IPS-NIHi11 (cell line): ENCODE data around the gene CAMSAP2.

Source experiments
- DNase-seq: peaks from one replicate; pipeline ENCODE4 v3.0.0; 2012; ENCODE audit warnings: mixed read lengths, low spot score

CAMSAP2 gene

GRCh38 chr1:200738327-200738948 is at the start of gene CAMSAP2:
CAMSAP2 (plus strand) TSS chr1:200738893; CDS start chr1:200739828, 935 bp downstream.
- DNase-seq = peak; percentile 92

- DNase-seq = no peak
Observed at GRCh38 chr1:200692316-200692715, 46.4 kb upstream of the CAMSAP2 start.

- DNase-seq = no peak
Observed at GRCh38 chr1:200693327-200693726, 45.4 kb upstream of the CAMSAP2 start.

- no peak for DNase-seq
Observed at GRCh38 chr1:200694738-200695137, 44.0 kb upstream of the CAMSAP2 start.

GRCh38 chr1:200699871-200700270 is 38.8 kb upstream of the CAMSAP2 start:
- peak; percentile 44 for DNase-seq

- DNase-seq = no peak
Observed at GRCh38 chr1:200704986-200705500, 33.6 kb upstream of the CAMSAP2 start.

GRCh38 chr1:200706111-200706814 is 32.4 kb upstream of the CAMSAP2 start:
- no peak for DNase-seq

- DNase-seq = no peak
Observed at GRCh38 chr1:200707116-200707515, 31.6 kb upstream of the CAMSAP2 start.

GRCh38 chr1:200708161-200708560 is 30.5 kb upstream of the CAMSAP2 start:
- no peak for DNase-seq

- DNase-seq = no peak
Observed at GRCh38 chr1:200708769-200709168, 29.9 kb upstream of the CAMSAP2 start.

GRCh38 chr1:200710166-200710565 is 28.5 kb upstream of the CAMSAP2 start:
- no peak for DNase-seq

GRCh38 chr1:200714504-200715187 is 24.0 kb upstream of the CAMSAP2 start:
- no peak for DNase-seq

GRCh38 chr1:200720199-200720598 is 18.5 kb upstream of the CAMSAP2 start:
- DNase-seq = no peak

GRCh38 chr1:200724064-200724463 is 14.6 kb upstream of the CAMSAP2 start:
- no peak for DNase-seq

- no peak for DNase-seq
Observed at GRCh38 chr1:200727257-200727656, 11.4 kb upstream of the CAMSAP2 start.

GRCh38 chr1:200729863-200730262 is 8.8 kb upstream of the CAMSAP2 start:
- DNase-seq = no peak

- DNase-seq = no peak
Observed at GRCh38 chr1:200731654-200732332, 6.9 kb upstream of the CAMSAP2 start.

- peak; percentile 11 for DNase-seq
Observed at GRCh38 chr1:200732438-200732837, 6.3 kb upstream of the CAMSAP2 start.

- DNase-seq = no peak
Observed at GRCh38 chr1:200733907-200734306, 4.8 kb upstream of the CAMSAP2 start.

- no peak for DNase-seq
Observed at GRCh38 chr1:200737647-200738291, 924 bp upstream of the CAMSAP2 start.

GRCh38 chr1:200738949-200739651 is 407 bp downstream of the CAMSAP2 start:
- peak; percentile 84 for DNase-seq
